GM12864 (cell line): ENCODE data around the gene SMPD2.

ENCODE experiments used
- DNase-seq: peaks from one replicate; pipeline ENCODE4 v3.0.0-alpha.2; 2011; ENCODE audit warnings: low read depth
- H3K4me3 ChIP-seq: 2 replicates; pipeline ENCODE4 v1.5.1; 2011; ENCODE audit warnings: mild to moderate bottlenecking, low read depth, low read length, control low read depth
- TF ChIP-seq, protein P1 (sequence below): IDR thresholded peaks from 2 replicates; pipeline ENCODE4 v1.5.1; 2011; ENCODE audit warnings: low read depth, mild to moderate bottlenecking, moderate library complexity, low read length, control low read depth, inconsistent platforms; ENCODE audit errors: missing control alignments

Gene SMPD2

DNA sequence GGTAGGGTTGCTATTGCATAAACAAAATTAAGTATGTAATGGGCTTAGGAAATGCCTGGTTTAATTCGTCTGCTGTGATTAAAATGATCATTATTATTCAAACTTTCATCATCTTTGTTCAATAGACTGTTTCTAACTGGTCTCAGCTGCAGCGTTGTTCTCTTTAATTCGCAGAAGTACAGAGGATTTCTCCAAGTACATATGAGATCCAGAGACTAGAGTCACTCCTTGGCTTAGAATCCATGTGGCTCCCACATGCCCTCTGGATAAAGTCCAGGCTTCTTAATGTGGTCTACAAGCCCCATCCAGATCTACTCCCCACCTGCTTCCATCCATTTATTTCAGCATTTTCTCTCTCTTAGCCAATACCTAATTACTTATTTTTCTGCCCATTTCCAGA is 43.6 kb downstream of the SMPD2 start:
- TF ChIP-seq, protein P1, sequence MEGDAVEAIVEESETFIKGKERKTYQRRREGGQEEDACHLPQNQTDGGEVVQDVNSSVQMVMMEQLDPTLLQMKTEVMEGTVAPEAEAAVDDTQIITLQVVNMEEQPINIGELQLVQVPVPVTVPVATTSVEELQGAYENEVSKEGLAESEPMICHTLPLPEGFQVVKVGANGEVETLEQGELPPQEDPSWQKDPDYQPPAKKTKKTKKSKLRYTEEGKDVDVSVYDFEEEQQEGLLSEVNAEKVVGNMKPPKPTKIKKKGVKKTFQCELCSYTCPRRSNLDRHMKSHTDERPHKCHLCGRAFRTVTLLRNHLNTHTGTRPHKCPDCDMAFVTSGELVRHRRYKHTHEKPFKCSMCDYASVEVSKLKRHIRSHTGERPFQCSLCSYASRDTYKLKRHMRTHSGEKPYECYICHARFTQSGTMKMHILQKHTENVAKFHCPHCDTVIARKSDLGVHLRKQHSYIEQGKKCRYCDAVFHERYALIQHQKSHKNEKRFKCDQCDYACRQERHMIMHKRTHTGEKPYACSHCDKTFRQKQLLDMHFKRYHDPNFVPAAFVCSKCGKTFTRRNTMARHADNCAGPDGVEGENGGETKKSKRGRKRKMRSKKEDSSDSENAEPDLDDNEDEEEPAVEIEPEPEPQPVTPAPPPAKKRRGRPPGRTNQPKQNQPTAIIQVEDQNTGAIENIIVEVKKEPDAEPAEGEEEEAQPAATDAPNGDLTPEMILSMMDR = no peak
- DNase-seq = no peak
- no peak overlapping the region for H3K4me3 ChIP-seq

DNA sequence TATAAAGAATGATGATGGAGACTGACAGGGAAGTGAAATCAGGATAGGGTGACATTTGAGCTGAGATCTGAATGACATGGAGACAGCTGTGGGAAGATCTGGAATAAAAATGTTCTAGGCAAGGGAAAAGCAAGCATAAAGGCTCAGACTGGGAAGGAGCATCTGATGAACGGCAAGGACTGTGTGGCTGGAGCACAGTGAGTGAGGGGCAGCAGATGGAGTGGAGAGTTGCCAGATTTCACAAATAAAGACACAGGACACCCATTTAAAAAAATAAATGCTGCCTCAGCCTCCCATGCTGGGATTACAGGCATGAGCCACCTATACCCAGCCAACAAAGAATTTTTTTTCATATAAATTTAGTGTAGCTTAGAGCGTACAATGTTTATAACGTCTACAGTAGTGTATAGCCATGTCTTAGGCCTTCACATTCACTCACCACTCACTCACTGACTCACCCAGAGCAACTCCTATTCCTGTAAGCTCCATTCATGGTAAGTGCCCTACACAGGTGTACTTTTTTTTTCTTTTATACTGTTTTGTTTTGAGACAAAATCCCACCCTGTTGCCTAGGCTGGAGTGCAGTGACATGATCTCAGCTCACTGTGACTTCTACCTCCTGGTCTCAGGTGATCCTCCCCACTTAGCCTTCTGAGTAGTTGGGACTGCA is 44.9 kb downstream of the SMPD2 start:
- DNase-seq = no peak
- no peak overlapping the region for H3K4me3 ChIP-seq
- TF ChIP-seq, protein P1 = no peak

DNA sequence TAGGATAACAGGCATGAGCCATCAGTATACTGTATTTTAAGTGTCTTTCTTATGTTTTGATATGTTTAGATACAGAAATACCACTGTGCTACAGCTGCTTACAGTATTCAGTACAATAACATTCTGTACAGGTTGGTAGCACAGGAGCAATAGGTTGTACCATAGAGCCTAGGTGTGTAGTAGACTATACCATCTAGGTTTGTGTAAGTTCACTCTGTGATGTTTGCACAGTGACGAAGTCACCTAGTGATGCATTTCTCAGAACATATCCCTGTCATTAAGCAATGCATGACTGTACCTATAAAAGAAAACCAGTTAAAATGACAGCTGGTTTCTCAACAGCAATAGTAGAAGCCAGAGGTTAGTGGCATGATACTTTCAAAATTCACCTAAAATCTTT is 45.5 kb downstream of the SMPD2 start:
- TF ChIP-seq, protein P1 = no peak
- DNase-seq = no peak
- H3K4me3 ChIP-seq = no peak overlapping the region

DNA sequence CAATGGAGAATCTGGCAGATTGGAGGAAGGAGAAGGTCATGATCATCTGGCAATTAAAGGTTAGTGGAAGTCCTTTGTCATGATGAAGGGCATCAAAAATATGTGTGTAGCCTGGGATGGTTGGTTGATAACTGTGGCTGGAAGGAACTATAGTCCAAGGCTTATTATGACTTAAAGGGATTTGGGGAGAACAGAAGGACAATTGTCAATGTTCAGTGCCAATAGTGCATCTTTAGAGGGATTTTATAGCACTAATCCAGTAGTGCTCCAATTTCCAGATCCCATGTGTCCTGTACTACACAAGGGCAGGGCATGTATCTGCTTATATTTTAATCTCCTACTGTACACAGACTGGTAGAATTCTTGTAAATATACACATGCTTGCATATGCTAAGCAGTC is 47.5 kb downstream of the SMPD2 start:
- TF ChIP-seq, protein P1 = no peak
- no peak for DNase-seq

DNA sequence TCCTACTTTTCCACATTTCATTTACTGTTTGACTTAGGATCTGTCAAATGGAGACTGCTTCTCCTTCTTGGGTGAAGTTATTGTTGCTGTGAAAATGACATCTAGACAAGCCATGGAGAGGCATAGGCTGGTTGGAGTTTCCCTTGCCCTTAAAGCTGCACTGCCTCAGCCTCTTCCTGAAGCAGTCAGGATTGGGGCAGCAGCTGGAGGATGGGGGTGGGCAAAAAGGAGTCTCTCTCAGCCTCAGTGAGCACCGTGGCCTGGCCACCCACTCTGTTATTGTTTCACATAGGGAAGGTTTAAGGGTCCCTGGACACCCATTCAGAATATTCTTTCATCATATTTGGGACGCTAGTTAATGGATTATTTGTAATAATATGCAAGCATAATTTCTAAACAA is 50.2 kb downstream of the SMPD2 start:
- DNase-seq = no peak
- TF ChIP-seq, protein P1 = no peak
- no peak overlapping the region for H3K4me3 ChIP-seq

More for the DNA sequence above, 47.5 kb downstream of the SMPD2 start:
- H3K4me3 ChIP-seq = no peak overlapping the region

DNA sequence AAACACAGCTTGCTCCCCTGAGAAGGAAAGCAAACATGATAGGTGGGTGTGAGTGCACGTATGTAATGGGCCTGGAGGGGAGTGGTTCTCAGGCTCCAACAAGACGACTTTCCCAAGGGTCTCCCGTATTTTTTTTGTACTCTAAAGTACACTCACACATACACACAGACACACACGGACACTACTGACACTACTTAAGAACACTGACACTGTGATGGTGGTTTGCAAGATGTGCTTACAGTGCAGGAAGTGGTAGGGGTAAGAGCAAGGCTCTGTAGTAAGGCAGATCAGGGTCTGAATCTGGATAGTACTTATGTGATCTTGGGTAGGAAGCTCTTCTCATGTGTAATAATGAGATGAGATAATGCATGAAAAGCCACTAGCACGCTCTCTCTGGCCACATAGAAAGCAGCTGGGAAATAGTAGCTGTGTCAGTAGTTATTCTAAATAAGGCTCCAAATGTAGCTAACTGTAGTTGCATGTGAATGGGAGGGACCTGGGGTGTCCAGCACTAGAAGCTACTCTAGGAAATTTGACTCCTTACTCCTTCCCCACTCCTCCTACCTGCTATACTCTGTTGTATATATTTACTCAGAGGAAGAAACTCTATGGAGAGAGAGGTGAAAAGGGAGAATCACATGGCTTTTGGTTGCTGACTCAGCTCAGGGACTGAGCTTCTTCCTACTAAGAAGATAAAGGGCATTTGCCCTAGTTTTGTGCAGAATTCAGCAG is 50.8 kb downstream of the SMPD2 start:
- H3K4me3 ChIP-seq = no peak overlapping the region
- TF ChIP-seq, protein P1 = no peak
- no peak for DNase-seq
